Skeletal muscle tissue (tissue), 4 donors: ENCODE data around the gene GCN1. TPM values are rescaled to one million over a fixed set of nuclear protein-coding genes. Genes with fewer than 3 reads are reported as not detected.
"Not testable (repeated sequence)": the region's sequence is repeated elsewhere in the genome, so short reads cannot be mapped to it uniquely, and the experiment has no call there.

ENCODE experiments used
- H3K27ac ChIP-seq: one replicate; pipeline ENCODE4 v1.7.0; 2013; ENCODE audit warnings: mild to moderate bottlenecking, low read depth, low read length, inconsistent platforms
- H3K27me3 ChIP-seq, 3 donors: one replicate each; pipeline ENCODE4 v1.7.0; 2013; ENCODE audit warnings: low read length in 3 of 3; ENCODE audit not compliant: control insufficient read depth in 3 of 3, insufficient read depth in 3 of 3
- H3K36me3 ChIP-seq, 3 donors: one replicate each; pipeline ENCODE4 v1.7.0; 2013; ENCODE audit warnings: low read length in 3 of 3; ENCODE audit not compliant: control insufficient read depth in 3 of 3, insufficient read depth in 3 of 3
- H3K4me1 ChIP-seq, 3 donors: one replicate each; pipeline ENCODE4 v1.7.0; 2013; ENCODE audit warnings: low read length in 3 of 3, mild to moderate bottlenecking in 3 of 3; ENCODE audit not compliant: control insufficient read depth in 3 of 3, insufficient read depth in 3 of 3
- H3K4me3 ChIP-seq, 3 donors: one replicate each; pipeline ENCODE4 v1.7.0; 2013; ENCODE audit warnings: low read length in 3 of 3
- H3K9ac ChIP-seq, 3 donors: one replicate each; pipeline ENCODE4 v1.7.0; 2013; ENCODE audit warnings: low read length in 3 of 3, mild to moderate bottlenecking in 3 of 3, moderate library complexity in 2 of 3, low read depth in 1 of 3
- H3K9me3 ChIP-seq, 3 donors: one replicate each; pipeline ENCODE4 v1.7.0; 2013; ENCODE audit warnings: low read length in 3 of 3; ENCODE audit not compliant: control insufficient read depth in 3 of 3
- total RNA-seq: library from RNA; depleted of rRNA; stranded (reverse); fragments of >200 nt; gene quantifications from one replicate; pipeline ENCODE4 v1.2.3, GENCODE V29; 2014
- donor health status: Osteomylitis.

Gene GCN1
- total RNA-seq, 1 donor from 2014 or later = 87.2 TPM

DNA sequence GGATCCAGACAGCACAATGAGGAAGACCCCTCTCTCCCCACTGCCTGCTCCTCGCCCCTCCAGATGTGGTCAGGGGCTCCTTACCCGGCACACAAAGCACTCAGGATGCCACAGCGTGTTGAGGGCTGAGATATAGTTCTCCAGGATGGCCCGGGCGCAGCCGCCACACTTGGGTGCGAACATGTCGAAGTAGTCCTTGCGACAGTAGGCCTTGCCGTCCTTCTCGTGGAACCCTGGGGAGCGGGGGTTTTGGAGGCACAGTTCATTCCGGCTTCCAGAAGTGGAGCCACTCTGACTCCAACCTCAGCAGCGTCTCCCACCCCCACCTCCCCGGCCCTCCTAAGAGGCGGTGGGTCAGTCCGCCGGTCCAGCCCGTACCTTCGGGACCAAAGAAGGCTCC, 19.2 kb upstream of the GCN1 start:
- no peaks in the 10 kb centered on the region for H3K9me3 ChIP-seq
- H3K36me3 ChIP-seq = peaks cover 62 to 68% (median 65%) of the 10 kb centered on the region in 3 donors
- H3K27me3 ChIP-seq = no peaks in the 10 kb centered on the region
- H3K4me1 ChIP-seq = no peaks in the 10 kb centered on the region
- no peak overlapping the region for H3K27ac ChIP-seq
- no peak overlapping the region for H3K4me3 ChIP-seq
- no peak overlapping the region for H3K9ac ChIP-seq

DNA sequence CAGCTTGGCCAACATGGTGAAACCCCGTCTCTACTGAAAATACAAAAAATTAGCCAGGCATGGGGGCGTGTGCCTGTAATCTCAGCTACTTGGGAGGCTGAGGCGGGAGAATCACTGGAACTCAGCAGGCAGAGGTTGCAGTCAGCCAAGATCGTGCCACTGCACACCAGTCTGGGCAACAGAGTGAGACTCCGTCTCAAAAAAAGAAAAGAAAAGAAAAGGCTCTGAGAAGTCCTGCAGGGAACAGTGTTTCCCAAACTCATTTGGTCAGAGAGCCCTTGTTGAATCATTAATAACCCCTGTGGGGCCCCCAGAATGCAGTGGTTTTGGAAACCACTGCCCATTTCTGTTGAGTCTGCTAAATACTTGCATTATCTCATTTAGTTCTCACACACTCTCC, 18.7 kb upstream of the GCN1 start:
- H3K9ac ChIP-seq, H3K27ac ChIP-seq, H3K9me3 ChIP-seq, H3K4me1 ChIP-seq, H3K4me3 ChIP-seq, H3K27me3 ChIP-seq: not testable (repeated sequence)
- peaks cover 60 to 63% (median 62%) of the 10 kb centered on the region in 3 donors for H3K36me3 ChIP-seq

DNA sequence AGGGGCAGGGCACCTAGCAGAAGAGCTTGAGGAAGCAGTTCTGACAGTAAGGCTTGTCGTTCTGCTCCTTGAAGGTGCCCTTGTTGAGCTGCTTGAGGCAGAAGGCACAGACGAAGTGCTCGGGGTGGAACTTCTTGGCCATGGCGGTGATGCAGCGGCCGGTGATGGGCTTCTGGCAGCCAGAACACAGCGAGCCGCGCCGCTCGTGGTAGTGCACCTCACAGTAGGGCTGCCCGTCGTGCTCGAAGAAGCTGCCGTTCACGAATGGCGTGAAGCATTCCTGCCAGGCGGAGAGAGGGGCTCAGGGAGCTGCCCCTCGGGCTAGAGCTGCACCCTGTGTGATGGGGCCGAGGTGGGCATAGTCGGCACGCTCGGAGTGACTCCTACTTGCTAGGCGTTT, 17.8 kb upstream of the GCN1 start:
- Histone ChIP-seq H3K9me3 (no peaks in the 10 kb centered on the region), H3K9ac (no peak overlapping the region), H3K27me3 (no peaks in the 10 kb centered on the region), H3K27ac (no peak overlapping the region), H3K36me3 (peaks cover 62 to 63% (median 62%) of the 10 kb centered on the region in 3 donors), H3K4me1 (no peaks in the 10 kb centered on the region), H3K4me3 (no peak overlapping the region)

DNA sequence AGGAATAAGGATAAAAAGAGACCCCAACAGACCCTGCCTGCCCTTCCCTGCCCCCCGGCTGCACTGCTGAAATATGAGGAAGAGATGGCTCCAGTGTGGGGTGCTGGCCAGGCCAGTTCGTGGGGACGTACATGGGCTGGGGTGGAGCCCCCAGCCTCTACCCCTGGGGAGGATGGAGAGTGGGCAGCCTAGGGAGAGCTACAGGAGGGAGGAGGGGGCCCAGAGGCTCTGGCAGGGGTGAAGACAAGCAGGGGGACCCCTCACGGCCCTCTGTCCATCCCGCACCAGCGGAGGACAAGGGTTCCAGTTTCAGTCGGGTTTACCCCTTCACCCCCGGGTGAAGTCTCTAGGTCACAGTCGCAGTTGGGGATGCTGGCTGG, 17.4 kb upstream of the GCN1 start:
- Histone ChIP-seq H3K4me3 (no peak overlapping the region), H3K9ac (no peak overlapping the region), H3K27me3 (no peaks in the 10 kb centered on the region), H3K27ac (no peak overlapping the region), H3K4me1 (no peaks in the 10 kb centered on the region), H3K36me3 (peaks cover 58 to 64% (median 63%) of the 10 kb centered on the region in 3 donors), H3K9me3 (no peaks in the 10 kb centered on the region)

DNA sequence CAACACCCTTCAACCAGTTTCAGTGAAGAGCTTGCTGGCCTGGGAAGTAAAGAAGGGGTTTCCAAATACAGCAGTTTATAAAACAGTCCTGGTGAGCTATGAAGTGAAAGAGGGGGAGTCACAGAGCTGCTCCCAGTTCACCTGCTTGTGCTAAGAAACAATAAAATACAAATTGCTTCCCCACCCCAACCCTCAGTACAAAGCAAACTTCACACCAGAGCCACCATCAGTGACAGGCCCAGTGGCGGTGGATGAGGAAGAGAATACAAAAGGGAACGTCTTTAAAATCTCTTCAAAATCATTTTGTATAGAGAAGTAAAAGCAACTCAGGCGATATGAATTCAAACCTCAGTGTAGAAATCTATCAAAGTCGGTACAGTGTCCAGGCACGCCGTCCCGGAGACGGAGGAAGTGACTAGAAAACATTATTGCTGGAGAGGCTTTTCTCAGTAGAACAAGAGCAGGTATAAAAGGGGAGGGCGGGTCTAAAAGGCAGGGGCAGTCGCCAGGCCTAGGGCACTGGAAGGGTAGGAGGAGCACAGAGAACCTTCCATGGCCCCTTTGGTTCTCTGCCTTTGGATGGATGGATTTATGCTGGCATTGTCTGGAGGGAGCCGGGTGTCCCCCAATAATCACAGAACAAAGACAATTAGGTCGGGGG, 16.9 kb upstream of the GCN1 start:
- Histone ChIP-seq H3K27ac (no peak overlapping the region), H3K27me3 (no peaks in the 10 kb centered on the region), H3K36me3 (peaks cover 57 to 61% (median 60%) of the 10 kb centered on the region in 3 donors), H3K4me3 (no peak overlapping the region), H3K9me3 (no peaks in the 10 kb centered on the region), H3K9ac (no peak overlapping the region), H3K4me1 (no peaks in the 10 kb centered on the region)

DNA sequence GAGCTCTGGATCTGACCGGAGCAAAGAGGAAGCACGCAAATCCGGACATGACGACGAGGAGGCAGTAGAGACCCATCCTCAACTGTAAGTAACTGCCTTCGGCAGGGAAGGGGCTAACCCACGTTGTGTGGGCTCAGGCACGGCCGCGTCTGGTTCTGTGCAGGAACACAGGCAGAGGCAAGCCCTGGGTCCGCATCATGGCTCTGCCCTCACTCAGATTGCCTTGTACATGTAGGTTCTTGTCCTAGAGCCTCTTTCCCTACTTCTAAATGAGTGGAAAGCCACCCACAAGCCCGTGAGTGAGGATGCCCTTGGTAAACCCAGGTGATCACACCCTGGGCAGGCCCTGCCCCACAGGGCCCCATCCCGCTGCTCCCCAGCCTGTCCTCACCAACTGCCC, 15.3 kb upstream of the GCN1 start:
- no peak overlapping the region for H3K4me3 ChIP-seq
- H3K9ac ChIP-seq = no peak overlapping the region
- no peaks in the 10 kb centered on the region for H3K9me3 ChIP-seq
- H3K36me3 ChIP-seq = peaks cover 43 to 52% (median 45%) of the 10 kb centered on the region in 3 donors
- H3K27ac ChIP-seq = no peak overlapping the region
- H3K27me3 ChIP-seq = no peaks in the 10 kb centered on the region
- H3K4me1 ChIP-seq = no peaks in the 10 kb centered on the region

DNA sequence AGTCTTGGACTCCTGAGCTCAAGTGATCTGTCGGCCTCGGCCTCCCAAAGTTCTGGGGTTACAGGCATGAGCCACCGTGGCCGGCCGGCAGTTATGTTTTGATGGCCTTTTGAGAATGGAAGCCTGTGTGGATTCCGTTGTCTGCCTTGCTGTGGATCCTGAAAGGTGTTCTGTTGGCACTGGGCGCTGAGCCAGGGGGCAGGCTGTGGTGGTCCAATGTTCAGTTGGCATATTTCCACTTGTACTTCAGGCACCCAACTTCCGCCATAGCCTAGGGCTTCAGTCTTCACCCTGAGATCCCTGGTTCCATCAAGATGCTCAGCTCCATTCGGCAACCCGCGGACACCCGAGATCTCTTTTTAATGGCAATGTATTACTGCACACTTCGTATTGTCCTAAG, 12.7 kb upstream of the GCN1 start:
- Histone ChIP-seq H3K36me3 (peaks cover 21 to 26% (median 21%) of the 10 kb centered on the region in 3 donors), H3K27me3 (no peaks in the 10 kb centered on the region), H3K4me3 (no peak overlapping the region), H3K9ac (no peak overlapping the region), H3K4me1 (no peaks in the 10 kb centered on the region), H3K27ac (no peak overlapping the region), H3K9me3 (no peaks in the 10 kb centered on the region)

DNA sequence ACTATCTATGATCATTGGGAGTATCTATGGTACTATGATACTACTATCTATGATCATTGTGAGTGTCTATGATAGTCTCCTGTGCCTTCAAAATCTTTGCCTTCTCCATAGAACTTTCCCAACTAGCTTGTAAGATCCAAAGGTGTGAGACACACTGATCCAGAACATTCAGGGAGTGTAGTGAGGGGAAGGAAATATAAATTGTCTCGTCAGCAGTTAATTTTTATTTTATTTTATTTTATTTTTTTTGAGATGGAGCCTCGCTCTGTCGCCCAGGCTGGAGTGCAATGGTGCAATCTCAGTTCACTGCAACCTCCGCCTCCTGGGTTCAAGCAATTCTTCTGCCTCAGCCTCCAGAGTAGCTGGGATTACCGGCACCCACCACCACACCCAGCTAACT, 12.3 kb upstream of the GCN1 start:
- H3K36me3 ChIP-seq = peaks cover 17 to 21% (median 18%) of the 10 kb centered on the region in 3 donors
- not testable (repeated sequence) for H3K27ac ChIP-seq, H3K27me3 ChIP-seq, H3K4me3 ChIP-seq, H3K9ac ChIP-seq, H3K4me1 ChIP-seq, H3K9me3 ChIP-seq

DNA sequence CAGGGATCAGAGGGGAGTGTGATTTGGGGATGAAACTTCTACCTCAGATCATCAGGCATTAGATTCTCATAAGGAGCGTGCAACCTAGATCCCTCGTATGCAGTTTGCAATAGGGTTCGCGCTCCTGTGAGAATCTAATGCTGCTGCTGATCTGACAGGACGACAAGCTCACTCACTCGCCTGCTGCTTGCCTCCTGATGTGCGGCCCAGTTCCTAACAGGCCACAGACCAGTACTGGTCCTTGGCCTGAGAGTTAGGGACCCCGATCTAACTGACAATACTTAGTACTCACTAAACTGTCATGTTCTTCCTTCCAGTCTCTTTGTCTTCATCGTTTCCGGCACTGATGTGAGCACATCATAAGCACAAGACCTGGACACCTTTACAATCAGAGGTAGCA, 11.7 kb upstream of the GCN1 start:
- Histone ChIP-seq H3K4me1 (no peaks in the 10 kb centered on the region), H3K27ac (no peak overlapping the region), H3K4me3 (no peak overlapping the region), H3K9ac (no peak overlapping the region), H3K36me3 (peaks cover 12 to 16% (median 12%) of the 10 kb centered on the region in 3 donors), H3K9me3 (no peaks in the 10 kb centered on the region), H3K27me3 (no peaks in the 10 kb centered on the region)

DNA sequence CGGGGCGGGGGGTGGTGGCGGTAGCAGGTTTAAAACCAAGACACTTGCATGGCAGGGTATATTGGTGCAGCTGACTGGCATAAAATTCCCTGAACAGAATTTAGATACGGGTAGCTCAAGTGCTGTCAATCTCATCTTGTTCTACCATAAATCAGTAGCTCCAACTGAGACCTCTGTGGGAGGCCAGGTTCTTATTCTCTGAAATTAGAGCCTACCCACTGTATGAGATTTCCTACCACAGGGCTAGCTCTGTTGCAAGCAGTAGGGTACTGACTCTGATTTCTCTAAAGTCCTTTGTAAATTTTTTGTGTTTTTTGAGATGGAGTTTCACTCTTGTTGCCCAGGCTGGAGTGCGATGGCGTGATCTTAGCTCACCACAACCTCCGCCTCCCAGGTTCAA, 9.7 kb upstream of the GCN1 start:
- Histone ChIP-seq H3K27me3 (no peaks in the 10 kb centered on the region), H3K27ac (no peak overlapping the region), H3K36me3 (peaks cover 5 to 6% (median 5%) of the 10 kb centered on the region in 3 donors), H3K9ac (no peak overlapping the region), H3K9me3 (no peaks in the 10 kb centered on the region), H3K4me3 (no peak overlapping the region), H3K4me1 (peaks cover 13 to 16% (median 13%) of the 10 kb centered on the region in 3 donors)
